Liver (tissue), 3 donors: ENCODE measurements around the gene TADA3.

Source experiments
- EGR1 ChIP-seq, 2 donors: IDR thresholded peaks; 2 replicates each; pipeline ENCODE4 v1.6.1; 2016 to 2018; ENCODE audit warnings: antibody characterized with exemption in 2 of 2, low read depth in 2 of 2
- GABPA ChIP-seq, 2 donors: IDR thresholded peaks in 1 of 2; conservative IDR thresholded peaks in 1 of 2; 2 replicates each; pipeline ENCODE4 v1.6.1; 2016; ENCODE audit warnings: antibody characterized with exemption in 2 of 2, mild to moderate bottlenecking in 1 of 2, moderate library complexity in 1 of 2
- RAD21 ChIP-seq, 2 donors: IDR thresholded peaks; 2 replicates each; pipeline ENCODE4 v1.6.1; 2016; ENCODE audit warnings: antibody characterized with exemption in 2 of 2, mild to moderate bottlenecking in 2 of 2
- SP1 ChIP-seq: IDR thresholded peaks from 2 replicates; pipeline ENCODE4 v1.6.1; 2018; ENCODE audit warnings: antibody characterized with exemption, mild to moderate bottlenecking
- TF ChIP-seq, protein P1 (sequence below): fragments of 150-350 bp; IDR thresholded peaks from 2 replicates; pipeline ENCODE4 v1.5.1; 2017; ENCODE audit warnings: improper control_type of control experiment, low read depth, low read length; ENCODE audit not compliant: missing input control
- TF ChIP-seq, protein P2 (sequence below): IDR thresholded peaks from 2 replicates; pipeline ENCODE4 v1.6.1; 2016; ENCODE audit warnings: antibody characterized with exemption
- TF ChIP-seq, protein P3 (sequence below): IDR thresholded peaks from 2 replicates; pipeline ENCODE4 v1.6.1; 2016; ENCODE audit warnings: antibody characterized with exemption
- TF ChIP-seq, protein P4 (sequence below): IDR thresholded peaks from 2 replicates; pipeline ENCODE4 v1.6.1; 2016; ENCODE audit warnings: antibody characterized with exemption
- donor health status: healthy.
- donor health status: healthy.

GRCh38 chr3:9825451-9826040 lies 33.3 kb upstream of the TADA3 start:
- TF ChIP-seq, protein P1, sequence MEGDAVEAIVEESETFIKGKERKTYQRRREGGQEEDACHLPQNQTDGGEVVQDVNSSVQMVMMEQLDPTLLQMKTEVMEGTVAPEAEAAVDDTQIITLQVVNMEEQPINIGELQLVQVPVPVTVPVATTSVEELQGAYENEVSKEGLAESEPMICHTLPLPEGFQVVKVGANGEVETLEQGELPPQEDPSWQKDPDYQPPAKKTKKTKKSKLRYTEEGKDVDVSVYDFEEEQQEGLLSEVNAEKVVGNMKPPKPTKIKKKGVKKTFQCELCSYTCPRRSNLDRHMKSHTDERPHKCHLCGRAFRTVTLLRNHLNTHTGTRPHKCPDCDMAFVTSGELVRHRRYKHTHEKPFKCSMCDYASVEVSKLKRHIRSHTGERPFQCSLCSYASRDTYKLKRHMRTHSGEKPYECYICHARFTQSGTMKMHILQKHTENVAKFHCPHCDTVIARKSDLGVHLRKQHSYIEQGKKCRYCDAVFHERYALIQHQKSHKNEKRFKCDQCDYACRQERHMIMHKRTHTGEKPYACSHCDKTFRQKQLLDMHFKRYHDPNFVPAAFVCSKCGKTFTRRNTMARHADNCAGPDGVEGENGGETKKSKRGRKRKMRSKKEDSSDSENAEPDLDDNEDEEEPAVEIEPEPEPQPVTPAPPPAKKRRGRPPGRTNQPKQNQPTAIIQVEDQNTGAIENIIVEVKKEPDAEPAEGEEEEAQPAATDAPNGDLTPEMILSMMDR = no peak
- TF ChIP-seq EGR1 (IDR thresholded peaks at IDR 0.05; ENCODE audit: low read depth in 2 of 2) (no peak), RAD21 (IDR thresholded peaks at IDR 0.05) (no peak), SP1 (no peak), GABPA (IDR thresholded peaks at IDR 0.05 in 1 of 2, conservative IDR thresholded peaks at IDR 0.05 in 1 of 2) (no peak)
- TF ChIP-seq, protein P2, sequence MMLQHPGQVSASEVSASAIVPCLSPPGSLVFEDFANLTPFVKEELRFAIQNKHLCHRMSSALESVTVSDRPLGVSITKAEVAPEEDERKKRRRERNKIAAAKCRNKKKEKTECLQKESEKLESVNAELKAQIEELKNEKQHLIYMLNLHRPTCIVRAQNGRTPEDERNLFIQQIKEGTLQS = no peak
- TF ChIP-seq, protein P3, sequence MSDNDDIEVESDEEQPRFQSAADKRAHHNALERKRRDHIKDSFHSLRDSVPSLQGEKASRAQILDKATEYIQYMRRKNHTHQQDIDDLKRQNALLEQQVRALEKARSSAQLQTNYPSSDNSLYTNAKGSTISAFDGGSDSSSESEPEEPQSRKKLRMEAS = no peak
- TF ChIP-seq, protein P4, sequence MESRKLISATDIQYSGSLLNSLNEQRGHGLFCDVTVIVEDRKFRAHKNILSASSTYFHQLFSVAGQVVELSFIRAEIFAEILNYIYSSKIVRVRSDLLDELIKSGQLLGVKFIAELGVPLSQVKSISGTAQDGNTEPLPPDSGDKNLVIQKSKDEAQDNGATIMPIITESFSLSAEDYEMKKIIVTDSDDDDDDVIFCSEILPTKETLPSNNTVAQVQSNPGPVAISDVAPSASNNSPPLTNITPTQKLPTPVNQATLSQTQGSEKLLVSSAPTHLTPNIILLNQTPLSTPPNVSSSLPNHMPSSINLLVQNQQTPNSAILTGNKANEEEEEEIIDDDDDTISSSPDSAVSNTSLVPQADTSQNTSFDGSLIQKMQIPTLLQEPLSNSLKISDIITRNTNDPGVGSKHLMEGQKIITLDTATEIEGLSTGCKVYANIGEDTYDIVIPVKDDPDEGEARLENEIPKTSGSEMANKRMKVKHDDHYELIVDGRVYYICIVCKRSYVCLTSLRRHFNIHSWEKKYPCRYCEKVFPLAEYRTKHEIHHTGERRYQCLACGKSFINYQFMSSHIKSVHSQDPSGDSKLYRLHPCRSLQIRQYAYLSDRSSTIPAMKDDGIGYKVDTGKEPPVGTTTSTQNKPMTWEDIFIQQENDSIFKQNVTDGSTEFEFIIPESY = no peak
